ENCODE data around the gene NACAD.

NACAD gene

GRCh38 chr7:45088821-45089340 is at the start of gene NACAD:
TSS of gene NACAD (minus strand) at chr7:45088969. CDS start at chr7:45088894, 75 bp downstream.
- Histone ChIP-seq H3K27ac (peak within 1 kb of the TSS in 10 of 21 experiments; percentile 5 to 76 (median 58)), H3K4me3 (peak within 1 kb of the TSS; percentile 31 to 49 (median 42))

- H3K27ac ChIP-seq, result no peak overlapping the region
- no peak overlapping the region for H3K4me3 ChIP-seq
Observed at GRCh38 chr7:45136106-45137060, 47.6 kb upstream of the NACAD start.

GRCh38 chr7:45133877-45134276 is 45.1 kb upstream of the NACAD start:
- H3K27ac ChIP-seq, result no peak overlapping the region

GRCh38 chr7:45133352-45133751 is 44.6 kb upstream of the NACAD start:
- no peak overlapping the region for H3K4me3 ChIP-seq
- no peak overlapping the region for H3K27ac ChIP-seq

More at GRCh38 chr7:45133877-45134276, 45.1 kb upstream of the NACAD start:
- H3K4me3 ChIP-seq, result no peak overlapping the region

GRCh38 chr7:45132708-45133320 is 44.0 kb upstream of the NACAD start:
- no peak overlapping the region for H3K4me3 ChIP-seq
- H3K27ac ChIP-seq, result no peak overlapping the region

- Histone ChIP-seq H3K27ac (no peak overlapping the region), H3K4me3 (no peak overlapping the region)
Observed at GRCh38 chr7:45131891-45132290, 43.1 kb upstream of the NACAD start.

GRCh38 chr7:45130910-45131309 is 42.1 kb upstream of the NACAD start:
- H3K27ac ChIP-seq, result no peak overlapping the region
- no peak overlapping the region for H3K4me3 ChIP-seq

GRCh38 chr7:45129906-45130305 is 41.1 kb upstream of the NACAD start:
- H3K4me3 ChIP-seq, result no peak overlapping the region
- H3K27ac ChIP-seq, result no peak overlapping the region

GRCh38 chr7:45129181-45129800 is 40.5 kb upstream of the NACAD start:
- H3K4me3 ChIP-seq, result no peak overlapping the region

GRCh38 chr7:45126920-45127319 is 38.2 kb upstream of the NACAD start:
- H3K4me3 ChIP-seq, result no peak overlapping the region
- no peak overlapping the region for H3K27ac ChIP-seq

More at GRCh38 chr7:45129181-45129800, 40.5 kb upstream of the NACAD start:
- no peak overlapping the region for H3K27ac ChIP-seq

- Histone ChIP-seq H3K4me3 (no peak overlapping the region), H3K27ac (no peak overlapping the region)
Observed at GRCh38 chr7:45126201-45126600, 37.4 kb upstream of the NACAD start.

GRCh38 chr7:45125193-45125904 is 36.6 kb upstream of the NACAD start:
- no peak overlapping the region for H3K4me3 ChIP-seq
- H3K27ac ChIP-seq, result no peak overlapping the region

GRCh38 chr7:45123913-45124710 is 35.3 kb upstream of the NACAD start:
- Histone ChIP-seq H3K27ac (peak overlapping the region in 1 of 21 experiments; percentile 16), H3K4me3 (no peak overlapping the region)

- Histone ChIP-seq H3K27ac (peak overlapping the region in 1 of 21 experiments; percentile 16), H3K4me3 (no peak overlapping the region)
Observed at GRCh38 chr7:45122975-45123860, 34.4 kb upstream of the NACAD start.

GRCh38 chr7:45119550-45119949 is 30.8 kb upstream of the NACAD start:
- Histone ChIP-seq H3K4me3 (no peak overlapping the region), H3K27ac (no peak overlapping the region)

- Histone ChIP-seq H3K27ac (no peak overlapping the region), H3K4me3 (no peak overlapping the region)
Observed at GRCh38 chr7:45118889-45119331, 30.1 kb upstream of the NACAD start.

- H3K4me3 ChIP-seq, result no peak overlapping the region
- H3K27ac ChIP-seq, result no peak overlapping the region
Observed at GRCh38 chr7:45118292-45118691, 29.5 kb upstream of the NACAD start.

GRCh38 chr7:45117582-45117981 is 28.8 kb upstream of the NACAD start:
- Histone ChIP-seq H3K27ac (no peak overlapping the region), H3K4me3 (no peak overlapping the region)

Data from skin epidermis (tissue), 12 donors.